ENCODE results near the gene C18orf63.

DNA sequence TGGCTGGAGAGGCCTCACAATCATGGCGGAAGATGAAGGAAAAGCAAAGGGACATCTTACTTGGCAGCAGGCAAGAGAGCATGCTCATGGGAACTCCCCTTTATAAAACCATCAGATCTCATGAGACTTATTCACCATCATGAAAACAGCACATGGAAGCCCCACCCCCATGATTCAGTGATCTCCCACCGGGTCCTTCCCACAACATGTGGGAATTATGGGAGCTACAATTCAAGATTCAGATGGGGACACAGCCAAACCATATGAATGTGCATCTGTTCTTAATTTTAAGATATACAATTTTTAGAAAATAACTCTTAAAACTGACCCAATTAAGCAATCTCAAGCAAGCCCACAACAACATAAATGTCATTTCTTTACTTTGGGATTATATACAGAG lies 12.6 kb downstream of the C18orf63 start:
- TF ChIP-seq, protein P1, sequence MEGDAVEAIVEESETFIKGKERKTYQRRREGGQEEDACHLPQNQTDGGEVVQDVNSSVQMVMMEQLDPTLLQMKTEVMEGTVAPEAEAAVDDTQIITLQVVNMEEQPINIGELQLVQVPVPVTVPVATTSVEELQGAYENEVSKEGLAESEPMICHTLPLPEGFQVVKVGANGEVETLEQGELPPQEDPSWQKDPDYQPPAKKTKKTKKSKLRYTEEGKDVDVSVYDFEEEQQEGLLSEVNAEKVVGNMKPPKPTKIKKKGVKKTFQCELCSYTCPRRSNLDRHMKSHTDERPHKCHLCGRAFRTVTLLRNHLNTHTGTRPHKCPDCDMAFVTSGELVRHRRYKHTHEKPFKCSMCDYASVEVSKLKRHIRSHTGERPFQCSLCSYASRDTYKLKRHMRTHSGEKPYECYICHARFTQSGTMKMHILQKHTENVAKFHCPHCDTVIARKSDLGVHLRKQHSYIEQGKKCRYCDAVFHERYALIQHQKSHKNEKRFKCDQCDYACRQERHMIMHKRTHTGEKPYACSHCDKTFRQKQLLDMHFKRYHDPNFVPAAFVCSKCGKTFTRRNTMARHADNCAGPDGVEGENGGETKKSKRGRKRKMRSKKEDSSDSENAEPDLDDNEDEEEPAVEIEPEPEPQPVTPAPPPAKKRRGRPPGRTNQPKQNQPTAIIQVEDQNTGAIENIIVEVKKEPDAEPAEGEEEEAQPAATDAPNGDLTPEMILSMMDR (optimal IDR thresholded peaks at IDR 0.05 in 1 of 3, IDR thresholded peaks at IDR 0.05 in 1 of 3, conservative IDR thresholded peaks at IDR 0.05 in 1 of 3; ENCODE audit: extremely low read depth in 1 of 3, insufficient read depth in 2 of 3, low read length in 3 of 3) = no peak
- TF ChIP-seq EZH2 (IDR thresholded peaks at IDR 0.05; ENCODE audit: low read length) = no peak

Measured in keratinocyte (primary cell).